ENCODE data around the gene CFAP61. TPM values are rescaled to one million over a fixed set of nuclear protein-coding genes. Genes with fewer than 3 reads are reported as not detected.

CFAP61 gene
- total and polyA plus RNA-seq, 8 donors: 0.15 to 0.53 (median 0.33) TPM

- intact Hi-C loops (cut with DNase I): no loop called here
- no peaks in the 10 kb centered on the region for H3K4me1 ChIP-seq
- no peak overlapping the region for H3K27ac ChIP-seq
- no peak for DNase-seq
- no peaks in the 10 kb centered on the region for H3K36me3 ChIP-seq
- no peak overlapping the region for H3K4me3 ChIP-seq
- H3K27me3 ChIP-seq: no peaks in the 10 kb centered on the region
- WGBS, 2 donors: 73 to 78% methylated on average over 7 of the region's 7 CpGs
- no peaks in the 10 kb centered on the region for H3K9me3 ChIP-seq
- TF ChIP-seq CTCF (IDR thresholded peaks at IDR 0.05): no peak
- FAIRE-seq: no peak
- no peak for ATAC-seq
These were observed 241.5 kb downstream of the CFAP61 start for GRCh38 chr20:20293691-20294385.

- no peaks in the 10 kb centered on the region for H3K9me3 ChIP-seq
- no peaks in the 10 kb centered on the region for H3K27me3 ChIP-seq
- intact Hi-C loops (cut with DNase I): no loop called here
- no peak for FAIRE-seq
- TF ChIP-seq CTCF (IDR thresholded peaks at IDR 0.05): no peak
- no peaks in the 10 kb centered on the region for H3K4me1 ChIP-seq
- H3K27ac ChIP-seq: no peak overlapping the region
- ATAC-seq: no peak
- DNase-seq: no peak
- H3K4me3 ChIP-seq: no peak overlapping the region
- H3K36me3 ChIP-seq: no peaks in the 10 kb centered on the region
- WGBS, 2 donors: 82 to 90% methylated on average over 6 of the region's 6 CpGs
These were observed 243.5 kb downstream of the CFAP61 start for GRCh38 chr20:20295621-20296498.

- H3K9me3 ChIP-seq: no peaks in the 10 kb centered on the region
- TF ChIP-seq CTCF (IDR thresholded peaks at IDR 0.05): no peak
- H3K36me3 ChIP-seq: no peaks in the 10 kb centered on the region
- WGBS, 2 donors: 38 to 42% methylated on average over 3 of the region's 3 CpGs
- no peaks in the 10 kb centered on the region for H3K27me3 ChIP-seq
- no peak overlapping the region for H3K4me3 ChIP-seq
- intact Hi-C loops (cut with DNase I): no loop called here
- no peak for ATAC-seq
- H3K4me1 ChIP-seq: no peaks in the 10 kb centered on the region
- FAIRE-seq: no peak
- DNase-seq: no peak
- H3K27ac ChIP-seq: no peak overlapping the region
These were observed 244.8 kb downstream of the CFAP61 start for GRCh38 chr20:20297181-20297580.

GRCh38 chr20:20297752-20298151 lies 245.4 kb downstream of the CFAP61 start:
- H3K4me1 ChIP-seq: no peaks in the 10 kb centered on the region
- ATAC-seq (no peak), FAIRE-seq (no peak), DNase-seq (no peak)
- TF ChIP-seq CTCF (IDR thresholded peaks at IDR 0.05): no peak
- 27 to 33% methylated on average over 2 of the region's 2 CpGs for WGBS, 2 donors
- no peaks in the 10 kb centered on the region for H3K27me3 ChIP-seq
- no peaks in the 10 kb centered on the region for H3K9me3 ChIP-seq
- H3K27ac ChIP-seq: no peak overlapping the region
- no peak overlapping the region for H3K4me3 ChIP-seq
- intact Hi-C loops (cut with DNase I): no loop called here
- no peaks in the 10 kb centered on the region for H3K36me3 ChIP-seq

GRCh38 chr20:20299904-20300303 lies 247.6 kb downstream of the CFAP61 start:
- 57 to 62% methylated on average over 7 of the region's 7 CpGs for WGBS, 2 donors
- H3K4me3 ChIP-seq: no peak overlapping the region
- H3K27me3 ChIP-seq: no peaks in the 10 kb centered on the region
- no peak overlapping the region for H3K27ac ChIP-seq
- intact Hi-C loops (cut with DNase I): no loop called here
- ATAC-seq (no peak), DNase-seq (no peak), FAIRE-seq (no peak)
- H3K4me1 ChIP-seq: no peaks in the 10 kb centered on the region
- no peaks in the 10 kb centered on the region for H3K36me3 ChIP-seq
- TF ChIP-seq CTCF (IDR thresholded peaks at IDR 0.05): no peak
- no peaks in the 10 kb centered on the region for H3K9me3 ChIP-seq

Data from pancreas (tissue), 10 donors.